NT2/D1 (cell line): ENCODE results near the gene RAP1GAP.

Experiments used
- SUZ12 ChIP-seq: IDR thresholded peaks from 2 replicates; pipeline ENCODE4 v1.6.1; 2011; ENCODE audit not compliant: insufficient read length, insufficient read depth; ENCODE audit errors: extremely low read depth
- ZNF274 ChIP-seq: IDR thresholded peaks from 2 replicates; pipeline ENCODE4 v1.6.1; 2011; ENCODE audit warnings: mild to moderate bottlenecking, low read depth, low read length

DNA sequence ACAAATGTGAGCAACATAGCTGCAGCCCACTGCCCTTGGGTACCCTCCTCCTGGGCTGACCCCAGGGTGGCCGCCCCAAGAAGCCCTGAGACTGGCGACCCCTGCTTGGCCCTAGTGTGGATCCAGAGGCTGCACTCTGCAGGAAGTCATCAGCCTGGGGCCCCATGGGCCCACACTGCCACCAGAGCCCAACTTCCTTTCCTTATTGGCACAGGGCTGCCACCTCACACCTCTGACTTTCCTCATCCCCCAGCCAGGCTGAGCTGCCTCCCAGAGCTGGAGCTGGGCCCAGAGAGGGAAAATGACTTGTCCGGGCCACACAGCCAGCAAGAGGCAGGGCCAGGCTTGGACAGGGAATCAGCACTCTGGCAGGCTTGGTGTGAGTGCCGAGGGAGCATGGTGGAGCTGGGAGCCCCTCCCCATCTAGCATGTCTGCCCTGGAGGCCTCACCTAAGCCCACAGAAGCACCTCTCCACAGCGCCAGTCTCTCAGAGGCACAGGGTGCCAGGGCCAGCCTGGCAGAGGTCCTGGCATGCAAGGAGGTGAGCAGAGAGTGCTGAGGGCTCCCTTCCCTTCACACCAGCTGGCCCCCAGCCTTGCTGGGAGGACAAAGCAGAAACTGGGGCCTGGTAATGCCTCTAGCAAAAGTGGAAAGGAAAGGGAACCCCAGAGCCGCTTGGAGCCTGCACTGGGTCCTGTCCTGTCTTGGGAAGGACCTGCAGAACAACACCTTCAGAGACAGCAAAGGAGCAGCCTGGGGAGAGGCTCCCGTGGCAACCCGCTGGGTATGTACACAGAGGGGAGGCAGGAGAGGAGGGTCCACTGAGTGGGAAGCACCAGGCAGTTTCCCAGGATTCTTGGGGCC, 3.2 kb downstream of the RAP1GAP start:
- TF ChIP-seq SUZ12 (no peak), ZNF274 (no peak)
